HL-60 (cell line): Measurements from ENCODE around the gene ASRGL1.
"Not testable (repeated sequence)": the region's sequence is repeated elsewhere in the genome, so short reads cannot be mapped to it uniquely, and the experiment has no call there.

ENCODE experiments used
- DNase-seq, 2 experiments: peaks; one replicate each; pipeline ENCODE4 v3.0.0-alpha.2; 2010 to 2020; ENCODE audit warnings: low read depth in 1 of 2, low spot score in 1 of 2
- H3K27ac ChIP-seq: fragments of 250-450 bp; sonication (Bioruptor Pico); replicated peaks from 2 replicates; pipeline ENCODE4 v1.5.1; 2020; ENCODE audit warnings: mild to moderate bottlenecking, moderate library complexity
- H3K27me3 ChIP-seq: fragments of 250-450 bp; sonication (Bioruptor Pico); 2 replicates; pipeline ENCODE4 v1.5.1; 2021; ENCODE audit warnings: mild to moderate bottlenecking, moderate library complexity; ENCODE audit not compliant: insufficient read depth, poor library complexity, severe bottlenecking
- H3K4me3 ChIP-seq: replicated peaks from 2 replicates; pipeline ENCODE4 v1.5.1; 2011; ENCODE audit warnings: mild to moderate bottlenecking, control low read depth, low read length; ENCODE audit not compliant: insufficient read depth
- GABPA ChIP-seq: IDR thresholded peaks from 2 replicates; pipeline ENCODE4 v1.6.1; 2012; ENCODE audit warnings: low read depth
- POLR2AphosphoS5 ChIP-seq: IDR thresholded peaks from 2 replicates; pipeline ENCODE4 v1.6.1; 2012; ENCODE audit warnings: low read depth
- SPI1 ChIP-seq: IDR thresholded peaks from 2 replicates; pipeline ENCODE4 v1.6.1; 2012; ENCODE audit warnings: low read depth, mild to moderate bottlenecking, borderline replicate concordance
- TF ChIP-seq, protein P1 (sequence below): IDR thresholded peaks from one replicate; pipeline ENCODE4 v1.5.1; 2011; ENCODE audit warnings: low read length, control low read depth, inconsistent platforms; ENCODE audit not compliant: insufficient read depth
- TF ChIP-seq, protein P2 (sequence below): IDR thresholded peaks from 2 replicates; pipeline ENCODE4 v1.6.1; 2012; ENCODE audit warnings: low read depth; ENCODE audit not compliant: insufficient replicate concordance

Gene ASRGL1

GRCh38 chr11:62373464-62374119, 36.3 kb downstream of the ASRGL1 start:
- TF ChIP-seq SPI1 (no peak), POLR2AphosphoS5 (no peak)
- H3K4me3 ChIP-seq = no peak overlapping the region
- DNase-seq = no peak
- H3K27me3 ChIP-seq = no peaks in the 10 kb centered on the region
- no peak overlapping the region for H3K27ac ChIP-seq

GRCh38 chr11:62374801-62375200, 37.6 kb downstream of the ASRGL1 start:
- DNase-seq = no peak
- H3K4me3 ChIP-seq = no peak overlapping the region
- TF ChIP-seq, protein P1, sequence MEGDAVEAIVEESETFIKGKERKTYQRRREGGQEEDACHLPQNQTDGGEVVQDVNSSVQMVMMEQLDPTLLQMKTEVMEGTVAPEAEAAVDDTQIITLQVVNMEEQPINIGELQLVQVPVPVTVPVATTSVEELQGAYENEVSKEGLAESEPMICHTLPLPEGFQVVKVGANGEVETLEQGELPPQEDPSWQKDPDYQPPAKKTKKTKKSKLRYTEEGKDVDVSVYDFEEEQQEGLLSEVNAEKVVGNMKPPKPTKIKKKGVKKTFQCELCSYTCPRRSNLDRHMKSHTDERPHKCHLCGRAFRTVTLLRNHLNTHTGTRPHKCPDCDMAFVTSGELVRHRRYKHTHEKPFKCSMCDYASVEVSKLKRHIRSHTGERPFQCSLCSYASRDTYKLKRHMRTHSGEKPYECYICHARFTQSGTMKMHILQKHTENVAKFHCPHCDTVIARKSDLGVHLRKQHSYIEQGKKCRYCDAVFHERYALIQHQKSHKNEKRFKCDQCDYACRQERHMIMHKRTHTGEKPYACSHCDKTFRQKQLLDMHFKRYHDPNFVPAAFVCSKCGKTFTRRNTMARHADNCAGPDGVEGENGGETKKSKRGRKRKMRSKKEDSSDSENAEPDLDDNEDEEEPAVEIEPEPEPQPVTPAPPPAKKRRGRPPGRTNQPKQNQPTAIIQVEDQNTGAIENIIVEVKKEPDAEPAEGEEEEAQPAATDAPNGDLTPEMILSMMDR = no peak
- TF ChIP-seq POLR2AphosphoS5 (no peak), SPI1 (no peak), GABPA (no peak)
- TF ChIP-seq, protein P2, sequence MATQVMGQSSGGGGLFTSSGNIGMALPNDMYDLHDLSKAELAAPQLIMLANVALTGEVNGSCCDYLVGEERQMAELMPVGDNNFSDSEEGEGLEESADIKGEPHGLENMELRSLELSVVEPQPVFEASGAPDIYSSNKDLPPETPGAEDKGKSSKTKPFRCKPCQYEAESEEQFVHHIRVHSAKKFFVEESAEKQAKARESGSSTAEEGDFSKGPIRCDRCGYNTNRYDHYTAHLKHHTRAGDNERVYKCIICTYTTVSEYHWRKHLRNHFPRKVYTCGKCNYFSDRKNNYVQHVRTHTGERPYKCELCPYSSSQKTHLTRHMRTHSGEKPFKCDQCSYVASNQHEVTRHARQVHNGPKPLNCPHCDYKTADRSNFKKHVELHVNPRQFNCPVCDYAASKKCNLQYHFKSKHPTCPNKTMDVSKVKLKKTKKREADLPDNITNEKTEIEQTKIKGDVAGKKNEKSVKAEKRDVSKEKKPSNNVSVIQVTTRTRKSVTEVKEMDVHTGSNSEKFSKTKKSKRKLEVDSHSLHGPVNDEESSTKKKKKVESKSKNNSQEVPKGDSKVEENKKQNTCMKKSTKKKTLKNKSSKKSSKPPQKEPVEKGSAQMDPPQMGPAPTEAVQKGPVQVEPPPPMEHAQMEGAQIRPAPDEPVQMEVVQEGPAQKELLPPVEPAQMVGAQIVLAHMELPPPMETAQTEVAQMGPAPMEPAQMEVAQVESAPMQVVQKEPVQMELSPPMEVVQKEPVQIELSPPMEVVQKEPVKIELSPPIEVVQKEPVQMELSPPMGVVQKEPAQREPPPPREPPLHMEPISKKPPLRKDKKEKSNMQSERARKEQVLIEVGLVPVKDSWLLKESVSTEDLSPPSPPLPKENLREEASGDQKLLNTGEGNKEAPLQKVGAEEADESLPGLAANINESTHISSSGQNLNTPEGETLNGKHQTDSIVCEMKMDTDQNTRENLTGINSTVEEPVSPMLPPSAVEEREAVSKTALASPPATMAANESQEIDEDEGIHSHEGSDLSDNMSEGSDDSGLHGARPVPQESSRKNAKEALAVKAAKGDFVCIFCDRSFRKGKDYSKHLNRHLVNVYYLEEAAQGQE = no peak
- no peaks in the 10 kb centered on the region for H3K27me3 ChIP-seq
- H3K27ac ChIP-seq = no peak overlapping the region

- H3K4me3 ChIP-seq, H3K27me3 ChIP-seq, H3K27ac ChIP-seq: not testable (repeated sequence)
- peak in 1 of 2 experiments; percentile 43 for DNase-seq
Observed at GRCh38 chr11:62378459-62379063, 41.3 kb downstream of the ASRGL1 start.

GRCh38 chr11:62379586-62379985, 42.3 kb downstream of the ASRGL1 start:
- not testable (repeated sequence) for H3K27ac ChIP-seq, DNase-seq, H3K27me3 ChIP-seq

GRCh38 chr11:62380821-62381245, 43.6 kb downstream of the ASRGL1 start:
- not testable (repeated sequence) for H3K27me3 ChIP-seq, H3K4me3 ChIP-seq, H3K27ac ChIP-seq
- TF ChIP-seq, protein P1 = peak; percentile 46
- peak in 1 of 2 experiments; percentile 60 for DNase-seq

More at GRCh38 chr11:62379586-62379985, 42.3 kb downstream of the ASRGL1 start:
- H3K4me3 ChIP-seq = not testable (repeated sequence)

DNA sequence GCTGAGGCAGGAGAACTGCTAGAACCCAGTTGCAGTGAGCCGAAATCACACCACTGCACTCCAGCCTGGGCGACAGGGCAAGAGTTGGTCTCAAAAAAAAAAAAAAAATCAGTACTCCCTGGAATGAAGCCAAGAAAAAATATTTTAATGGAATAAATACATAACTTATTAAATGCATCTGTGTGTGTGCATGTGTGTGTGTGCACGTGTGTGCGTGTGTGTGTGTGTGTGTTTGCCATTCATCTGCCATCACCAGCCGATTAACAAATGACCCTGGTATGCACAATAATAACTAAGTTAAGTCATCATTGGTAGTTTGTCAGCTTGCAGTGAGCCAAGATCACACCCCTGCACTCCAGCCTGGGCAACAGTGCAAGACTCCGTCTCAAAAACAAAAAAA, 46.6 kb downstream of the ASRGL1 start:
- DNase-seq = no peak
- TF ChIP-seq, protein P1 = no peak
- TF ChIP-seq POLR2AphosphoS5 = no peak
- TF ChIP-seq SPI1 = no peak
- no peak for TF ChIP-seq GABPA
- TF ChIP-seq, protein P2 = no peak
- Histone ChIP-seq H3K27ac (no peak overlapping the region), H3K27me3 (no peaks in the 10 kb centered on the region), H3K4me3 (no peak overlapping the region)

DNA sequence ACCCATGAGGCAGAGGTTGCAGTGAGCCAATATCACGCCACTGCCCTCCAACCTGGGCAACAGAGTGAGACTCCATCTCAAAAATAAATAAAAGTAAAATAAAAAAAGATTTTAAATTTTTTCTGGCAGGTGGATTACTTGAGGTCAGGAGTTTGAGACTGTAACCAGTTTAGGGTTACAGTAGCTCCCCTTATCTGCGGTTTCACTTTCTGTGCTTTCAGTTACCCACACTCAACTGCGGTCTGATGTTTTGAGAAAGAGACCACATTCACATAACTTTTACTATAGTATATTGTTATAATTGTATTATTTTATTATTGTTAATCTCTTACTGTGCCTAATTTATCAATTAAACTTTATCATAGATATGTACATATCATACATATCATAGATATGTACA, 48.8 kb downstream of the ASRGL1 start:
- not testable (repeated sequence) for DNase-seq, H3K4me3 ChIP-seq, H3K27me3 ChIP-seq, H3K27ac ChIP-seq
